Suppressor macrophage treated with lipopolysaccharide for 4 hours (primary cell): ENCODE results near the gene ZNF205.

Source experiments
- DNase-seq: peaks from one replicate; pipeline ENCODE4 v3.0.0-alpha.2; 2020

Gene ZNF205

GRCh38 chr16:3106205-3106928 lies 6.0 kb upstream of the ZNF205 start:
- DNase-seq = peak; percentile 95

DNA sequence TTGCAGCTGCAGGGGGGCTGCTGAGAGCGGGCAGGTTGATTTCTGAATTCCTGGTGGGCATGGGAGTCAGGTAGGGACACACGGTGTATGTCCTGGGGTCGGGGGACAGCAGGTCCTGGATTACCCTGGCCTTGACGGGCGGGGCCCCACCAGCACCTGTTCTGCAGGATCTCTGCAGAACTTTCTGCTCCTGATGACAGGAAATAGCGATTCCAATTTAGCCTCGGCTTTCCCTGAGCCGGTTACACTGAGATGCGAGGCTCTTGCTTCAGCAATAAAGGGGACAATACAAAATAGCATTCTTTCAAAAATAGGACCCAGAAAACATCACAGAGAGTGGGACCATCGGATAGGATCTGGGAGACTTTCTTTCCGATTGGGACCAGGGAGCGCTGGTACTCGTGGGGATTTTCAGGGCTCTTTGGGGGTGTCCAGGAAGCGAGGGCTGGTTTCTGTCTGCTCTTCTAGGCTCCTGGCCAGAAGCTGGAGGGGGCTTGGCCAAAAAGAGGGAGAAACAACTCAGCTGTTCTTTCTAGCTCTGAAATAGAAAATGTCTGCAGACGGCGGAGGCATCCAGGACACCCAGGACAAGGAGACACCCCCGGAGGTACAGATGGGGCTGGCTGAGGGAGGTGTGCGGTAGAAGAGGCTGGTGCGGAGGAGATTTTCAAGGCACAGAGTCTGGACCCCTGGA lies 642 bp downstream of the ZNF205 start:
- no peak for DNase-seq

DNA sequence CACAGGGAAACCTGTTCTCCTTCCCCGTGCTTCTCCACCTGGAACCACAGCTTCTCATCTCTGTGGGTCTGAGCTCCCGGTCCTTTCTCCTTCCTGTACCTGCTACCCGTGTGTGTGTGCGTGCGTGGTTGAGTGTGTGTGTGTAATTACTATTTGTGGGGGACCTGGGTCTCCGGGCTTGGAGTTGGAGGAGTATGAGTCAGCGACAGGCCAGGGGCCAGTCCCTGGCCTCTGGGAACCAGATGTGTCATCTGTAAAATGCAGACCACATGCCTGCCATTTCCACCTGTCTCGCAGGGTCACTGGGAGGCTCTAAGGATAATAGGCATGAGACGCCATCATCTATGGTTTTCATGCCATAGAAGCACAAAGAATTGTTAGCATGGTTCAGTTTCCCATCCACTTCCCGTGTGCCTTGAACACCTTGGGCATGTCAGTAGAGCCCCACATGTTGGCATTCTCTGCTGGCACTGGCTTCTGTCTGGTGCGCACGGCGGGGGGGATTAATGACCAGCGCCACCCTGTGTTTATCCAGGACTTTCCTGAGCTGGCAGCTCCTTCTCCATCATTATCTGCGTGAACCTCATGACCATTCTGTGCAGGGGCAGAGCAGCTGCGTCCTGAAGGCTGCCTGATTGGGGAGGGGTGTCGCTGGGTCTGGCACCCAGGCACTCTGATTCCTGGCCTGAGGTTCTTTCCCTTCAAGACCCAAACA lies 1.5 kb downstream of the ZNF205 start:
- DNase-seq = no peak

- DNase-seq = no peak
Measured at GRCh38 chr16:3115003-3115402, 2.6 kb downstream of the ZNF205 start.

DNA sequence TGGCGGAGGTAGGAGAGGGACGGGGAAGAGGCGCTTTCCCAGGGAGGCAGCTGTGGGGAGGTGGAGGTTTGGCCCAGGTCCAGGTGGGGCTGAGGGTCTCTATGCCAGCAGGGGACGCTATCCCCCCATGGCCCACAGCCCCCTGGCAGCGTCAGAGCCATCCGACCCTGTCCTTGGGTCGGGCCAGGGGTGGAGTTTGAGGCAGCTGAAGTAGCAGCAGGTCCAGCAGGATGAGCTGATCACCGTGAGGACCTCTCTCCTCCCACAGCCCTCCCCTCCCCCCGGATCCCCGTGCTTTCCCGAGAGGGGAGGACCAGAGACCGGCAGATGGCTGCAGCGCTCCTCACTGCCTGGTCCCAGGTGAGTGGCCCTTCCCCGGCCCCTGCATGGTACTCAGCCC lies 3.2 kb downstream of the ZNF205 start:
- no peak for DNase-seq

DNA sequence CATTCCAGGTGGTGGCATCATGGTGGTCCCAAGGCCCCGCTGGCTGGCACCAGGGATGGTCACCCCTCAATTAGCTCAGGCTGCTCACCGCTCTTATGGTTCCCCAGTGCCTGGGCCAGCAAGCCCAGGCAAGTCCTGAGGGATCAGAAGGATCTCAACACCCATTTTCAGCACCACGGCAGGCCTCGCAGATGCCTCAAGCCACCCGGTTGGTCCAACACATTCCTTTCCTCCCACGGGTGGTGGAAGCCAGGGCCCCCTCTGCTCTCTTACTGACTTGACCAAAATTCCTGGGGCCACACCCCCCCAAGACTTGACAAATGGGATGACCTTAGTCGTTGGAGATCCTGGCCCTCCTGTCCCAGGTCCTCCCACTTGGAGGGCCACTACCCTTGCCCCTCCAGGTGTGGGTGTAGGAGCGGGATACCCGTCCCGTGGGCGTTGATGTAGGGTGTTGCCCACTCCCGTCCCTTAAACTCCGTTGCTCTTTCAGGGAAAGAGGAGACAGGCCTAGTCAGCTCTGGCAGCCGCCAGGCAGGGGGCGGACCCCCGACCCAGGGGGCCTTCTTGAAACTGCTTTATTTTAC lies 5.9 kb downstream of the ZNF205 start:
- DNase-seq = no peak

DNA sequence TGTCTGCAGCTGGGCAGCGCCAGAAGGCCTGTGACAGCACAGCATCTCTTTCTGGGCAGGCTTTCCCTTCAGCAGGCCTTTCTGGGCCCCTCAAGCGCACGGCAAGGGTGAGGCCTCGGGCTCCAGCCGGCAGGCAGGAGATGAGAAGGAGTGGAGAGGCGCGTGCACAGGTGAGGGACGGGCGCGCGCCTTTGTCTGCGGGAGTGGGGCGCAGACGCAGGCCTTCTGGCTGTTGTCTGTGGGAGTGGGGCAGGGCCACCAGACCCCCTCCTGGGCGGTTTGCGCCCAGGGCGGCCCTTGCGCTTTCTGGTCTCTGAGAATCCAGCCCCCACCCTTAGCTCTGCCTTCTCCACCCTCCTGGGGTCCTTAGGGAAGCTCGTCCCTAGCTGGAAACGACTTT lies 6.5 kb downstream of the ZNF205 start:
- no peak for DNase-seq

- DNase-seq = no peak
Measured at GRCh38 chr16:3119286-3119685, 6.9 kb downstream of the ZNF205 start.

DNA sequence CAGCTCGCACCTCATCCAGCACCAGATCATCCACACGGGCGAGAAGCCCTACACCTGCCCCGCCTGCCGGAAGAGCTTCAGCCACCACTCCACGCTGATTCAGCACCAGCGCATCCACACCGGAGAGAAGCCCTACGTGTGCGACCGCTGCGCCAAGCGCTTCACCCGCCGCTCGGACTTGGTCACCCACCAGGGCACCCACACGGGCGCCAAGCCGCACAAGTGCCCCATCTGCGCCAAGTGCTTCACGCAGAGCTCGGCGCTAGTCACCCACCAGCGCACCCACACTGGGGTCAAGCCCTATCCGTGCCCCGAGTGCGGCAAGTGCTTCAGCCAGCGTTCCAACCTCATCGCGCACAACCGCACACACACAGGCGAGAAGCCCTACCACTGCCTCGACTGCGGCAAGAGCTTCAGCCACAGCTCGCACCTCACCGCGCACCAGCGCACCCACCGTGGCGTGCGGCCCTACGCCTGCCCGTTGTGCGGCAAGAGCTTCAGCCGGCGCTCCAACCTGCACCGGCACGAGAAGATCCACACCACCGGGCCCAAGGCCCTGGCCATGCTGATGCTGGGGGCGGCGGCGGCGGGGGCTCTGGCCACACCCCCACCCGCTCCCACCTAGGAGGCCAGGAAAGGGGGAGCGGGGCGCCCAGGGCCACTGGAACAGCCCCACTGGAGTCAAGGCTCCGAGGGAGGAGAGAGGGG lies 7.5 kb downstream of the ZNF205 start:
- DNase-seq = no peak

GRCh38 chr16:3120435-3120834 lies 8.0 kb downstream of the ZNF205 start:
- DNase-seq = no peak

DNA sequence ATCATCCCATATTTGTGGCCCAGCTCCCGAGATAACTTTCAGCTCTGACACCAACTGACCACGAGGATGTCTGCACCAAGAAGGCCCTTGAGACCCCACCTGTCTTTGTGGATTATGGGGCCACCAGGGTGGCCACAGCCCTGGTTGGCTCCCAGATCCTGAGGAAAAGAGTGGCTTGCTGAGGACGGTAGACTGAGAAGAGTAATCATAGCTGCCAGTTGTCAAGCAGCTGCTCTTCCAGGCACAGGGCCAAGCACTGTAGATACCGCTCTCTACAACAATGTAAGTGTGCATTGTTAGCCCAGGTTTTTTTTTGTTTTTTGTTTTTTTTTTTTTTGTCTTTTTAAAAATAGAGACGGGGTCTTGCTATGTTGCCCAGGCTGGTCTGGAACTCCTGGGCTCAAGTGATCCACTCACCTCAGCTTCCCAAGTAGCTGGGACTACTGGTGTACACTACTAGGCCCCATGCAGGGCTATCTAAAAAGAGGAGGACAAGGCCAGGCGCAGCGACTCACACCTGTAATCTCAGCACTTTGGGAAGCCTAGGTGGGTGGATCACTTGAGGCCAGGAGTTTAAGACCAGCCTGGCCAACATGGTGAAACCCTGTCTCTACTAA lies 9.6 kb downstream of the ZNF205 start:
- no peak for DNase-seq

GRCh38 chr16:3122926-3123570 lies 10.7 kb downstream of the ZNF205 start:
- no peak for DNase-seq

GRCh38 chr16:3123986-3124886 lies 11.8 kb downstream of the ZNF205 start:
- peak; percentile 96 for DNase-seq

GRCh38 chr16:3127745-3128144 lies 15.4 kb downstream of the ZNF205 start:
- DNase-seq = no peak

- peak; percentile 93 for DNase-seq
Measured at GRCh38 chr16:3129137-3130131, 17.0 kb downstream of the ZNF205 start.

DNA sequence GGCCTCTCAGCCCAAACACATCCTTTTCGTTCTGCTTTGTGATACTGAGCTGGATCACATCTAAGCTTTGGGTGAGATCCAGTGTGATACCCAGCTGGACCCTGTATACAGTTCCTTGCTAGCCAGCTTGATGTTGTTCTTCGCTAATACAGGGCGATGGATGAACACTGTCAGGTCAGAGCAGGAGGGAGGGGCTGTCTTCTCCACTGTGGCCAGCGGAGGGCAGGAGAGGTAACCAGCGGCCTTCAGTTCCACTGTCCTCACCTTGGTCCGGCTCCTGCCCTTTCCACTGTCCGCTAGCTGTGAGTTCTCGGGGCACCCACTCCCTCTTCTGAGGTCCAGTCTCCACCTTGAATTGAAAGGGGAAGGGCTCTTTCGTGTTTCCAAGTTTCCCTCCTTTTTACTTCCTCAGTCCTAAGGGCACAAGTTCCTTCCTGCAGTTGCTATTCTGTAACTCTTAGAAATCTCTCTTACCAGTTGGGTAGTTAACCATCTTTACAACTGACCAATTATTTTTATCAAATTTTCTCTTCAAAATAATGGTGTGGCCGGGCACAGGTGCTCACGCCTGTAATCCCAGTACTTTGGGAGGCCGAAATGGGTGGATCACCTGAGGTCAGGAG lies 19.5 kb downstream of the ZNF205 start:
- peak; percentile 43 for DNase-seq

GRCh38 chr16:3133844-3134243 lies 21.5 kb downstream of the ZNF205 start:
- no peak for DNase-seq

DNA sequence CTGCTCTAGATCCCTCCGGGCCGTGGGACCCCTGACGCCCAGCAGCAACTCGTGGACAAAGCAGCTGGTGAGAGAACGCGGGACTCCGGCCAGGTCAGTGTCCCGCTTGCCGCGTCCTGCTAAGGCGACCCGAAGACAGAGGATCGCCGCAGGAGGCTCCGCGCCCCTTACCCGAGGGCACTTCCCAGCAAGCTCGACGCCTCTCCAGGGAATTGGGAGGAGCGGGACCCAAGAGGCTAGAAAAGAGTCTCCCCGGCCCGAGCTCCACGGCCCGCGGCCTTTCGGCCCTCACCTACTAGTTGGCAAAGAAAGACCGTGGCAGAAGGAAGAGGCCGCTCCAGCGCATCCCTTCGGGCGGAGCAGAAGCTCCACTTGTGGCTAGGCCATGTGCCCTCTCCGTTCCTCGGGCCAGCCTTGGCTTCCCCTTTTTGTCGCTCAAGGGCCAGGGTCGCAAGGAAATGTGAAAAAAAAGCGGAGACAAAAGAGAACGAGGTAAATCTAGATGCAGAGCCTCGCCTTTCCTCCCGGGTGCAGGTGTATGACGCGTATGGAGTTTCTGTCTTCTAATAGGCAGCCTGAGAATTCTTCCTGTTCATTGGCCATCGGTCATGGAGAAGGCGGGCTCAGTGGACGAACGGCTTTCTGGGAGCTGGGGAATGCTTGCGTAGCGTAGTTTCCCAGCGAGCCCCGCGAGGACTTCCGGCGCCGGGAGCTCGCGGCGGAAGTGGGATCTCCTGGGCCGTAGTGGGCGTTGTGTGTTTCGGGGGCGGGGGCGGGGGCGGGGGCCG lies 22.1 kb downstream of the ZNF205 start, which contains the start of gene ZNF213:
Gene ZNF213 (plus strand): TSS at position 692 of the 788 bp plus-strand sequence. CDS start 2,252 bp downstream, outside the sequence.
- DNase-seq = peak; percentile 97
